ENCODE data around the gene CCDC201.

Gene CCDC201

GRCh38 chr7:45881759-45882464 lies 9.0 kb upstream of the CCDC201 start:
- peak; percentile 19 for DNase-seq (ENCODE audit: low read depth)
- TF ChIP-seq POLR2A (IDR thresholded peaks at IDR 0.05; ENCODE audit: extremely low read depth, insufficient read length) (no peak), MAX (IDR thresholded peaks at IDR 0.05; ENCODE audit: low read depth, low read length) (no peak), CTCF (IDR thresholded peaks at IDR 0.05; ENCODE audit: low read depth, low read length) (no peak), MYC (IDR thresholded peaks at IDR 0.05; ENCODE audit: low read depth, low read length) (no peak)

GRCh38 chr7:45881280-45881758 lies 8.4 kb upstream of the CCDC201 start:
- TF ChIP-seq MYC (IDR thresholded peaks at IDR 0.05; ENCODE audit: low read depth, low read length) = no peak
- no peak for TF ChIP-seq MAX (IDR thresholded peaks at IDR 0.05; ENCODE audit: low read depth, low read length)
- TF ChIP-seq POLR2A (IDR thresholded peaks at IDR 0.05; ENCODE audit: extremely low read depth, insufficient read length) = no peak
- no peak for TF ChIP-seq CTCF (IDR thresholded peaks at IDR 0.05; ENCODE audit: low read depth, low read length)
- no peak for DNase-seq (ENCODE audit: low read depth)
- H3K4me3 ChIP-seq (ENCODE audit: low read depth, low read length) = no peak overlapping the region

More at GRCh38 chr7:45881759-45882464, 9.0 kb upstream of the CCDC201 start:
- H3K4me3 ChIP-seq (ENCODE audit: low read depth, low read length) = no peak overlapping the region

GRCh38 chr7:45880433-45880860 lies 7.6 kb upstream of the CCDC201 start:
- no peak overlapping the region for H3K4me3 ChIP-seq (ENCODE audit: low read depth, low read length)
- no peak for TF ChIP-seq MYC (IDR thresholded peaks at IDR 0.05; ENCODE audit: low read depth, low read length)
- no peak for TF ChIP-seq POLR2A (IDR thresholded peaks at IDR 0.05; ENCODE audit: extremely low read depth, insufficient read length)
- no peak for TF ChIP-seq MAX (IDR thresholded peaks at IDR 0.05; ENCODE audit: low read depth, low read length)
- TF ChIP-seq CTCF (IDR thresholded peaks at IDR 0.05; ENCODE audit: low read depth, low read length) = no peak
- DNase-seq (ENCODE audit: low read depth) = no peak

- no peak for DNase-seq (ENCODE audit: low read depth)
- H3K4me3 ChIP-seq (ENCODE audit: low read depth, low read length) = no peak overlapping the region
- TF ChIP-seq MAX (IDR thresholded peaks at IDR 0.05; ENCODE audit: low read depth, low read length) (no peak), CTCF (IDR thresholded peaks at IDR 0.05; ENCODE audit: low read depth, low read length) (no peak), POLR2A (IDR thresholded peaks at IDR 0.05; ENCODE audit: extremely low read depth, insufficient read length) (no peak), MYC (IDR thresholded peaks at IDR 0.05; ENCODE audit: low read depth, low read length) (no peak)
These were observed 5.7 kb upstream of the CCDC201 start for GRCh38 chr7:45878457-45879144.

- H3K4me3 ChIP-seq (ENCODE audit: low read depth, low read length) = no peak overlapping the region
- no peak for TF ChIP-seq POLR2A (IDR thresholded peaks at IDR 0.05; ENCODE audit: extremely low read depth, insufficient read length)
- TF ChIP-seq MYC (IDR thresholded peaks at IDR 0.05; ENCODE audit: low read depth, low read length) = no peak
- TF ChIP-seq MAX (IDR thresholded peaks at IDR 0.05; ENCODE audit: low read depth, low read length) = no peak
- no peak for TF ChIP-seq CTCF (IDR thresholded peaks at IDR 0.05; ENCODE audit: low read depth, low read length)
- DNase-seq (ENCODE audit: low read depth) = no peak
These were observed 3.6 kb upstream of the CCDC201 start for GRCh38 chr7:45876519-45876918.
